ENCODE measurements around the gene PCDH9.

DNA sequence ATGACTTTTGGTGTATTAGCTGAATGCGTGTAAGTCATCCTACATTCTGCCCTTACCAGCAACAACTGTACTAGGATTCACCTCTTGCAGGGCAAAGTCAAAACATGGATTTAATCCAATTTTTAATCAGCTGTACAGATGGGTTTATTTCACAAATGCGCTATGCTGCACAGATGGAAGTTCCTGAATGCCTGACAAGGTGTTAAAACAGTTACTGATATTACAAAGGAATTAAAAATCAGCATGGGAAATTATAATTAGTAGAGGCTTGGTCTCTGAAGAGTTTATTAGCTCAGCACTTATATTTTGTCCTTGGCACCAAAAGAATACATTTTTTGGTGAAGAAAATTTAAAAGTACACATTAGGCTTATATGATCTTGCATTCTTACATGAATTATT, 448.9 kb downstream of the PCDH9 start:
- TF ChIP-seq, protein P1, sequence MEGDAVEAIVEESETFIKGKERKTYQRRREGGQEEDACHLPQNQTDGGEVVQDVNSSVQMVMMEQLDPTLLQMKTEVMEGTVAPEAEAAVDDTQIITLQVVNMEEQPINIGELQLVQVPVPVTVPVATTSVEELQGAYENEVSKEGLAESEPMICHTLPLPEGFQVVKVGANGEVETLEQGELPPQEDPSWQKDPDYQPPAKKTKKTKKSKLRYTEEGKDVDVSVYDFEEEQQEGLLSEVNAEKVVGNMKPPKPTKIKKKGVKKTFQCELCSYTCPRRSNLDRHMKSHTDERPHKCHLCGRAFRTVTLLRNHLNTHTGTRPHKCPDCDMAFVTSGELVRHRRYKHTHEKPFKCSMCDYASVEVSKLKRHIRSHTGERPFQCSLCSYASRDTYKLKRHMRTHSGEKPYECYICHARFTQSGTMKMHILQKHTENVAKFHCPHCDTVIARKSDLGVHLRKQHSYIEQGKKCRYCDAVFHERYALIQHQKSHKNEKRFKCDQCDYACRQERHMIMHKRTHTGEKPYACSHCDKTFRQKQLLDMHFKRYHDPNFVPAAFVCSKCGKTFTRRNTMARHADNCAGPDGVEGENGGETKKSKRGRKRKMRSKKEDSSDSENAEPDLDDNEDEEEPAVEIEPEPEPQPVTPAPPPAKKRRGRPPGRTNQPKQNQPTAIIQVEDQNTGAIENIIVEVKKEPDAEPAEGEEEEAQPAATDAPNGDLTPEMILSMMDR (IDR thresholded peaks at IDR 0.05): no peak
- TF ChIP-seq POLR2AphosphoS5 (IDR thresholded peaks at IDR 0.05; ENCODE audit: low read depth, low read length) (no peak), SIN3A (IDR thresholded peaks at IDR 0.05; ENCODE audit: borderline replicate concordance, insufficient read depth, low read depth, low read length) (no peak)
- TF ChIP-seq, protein P2, sequence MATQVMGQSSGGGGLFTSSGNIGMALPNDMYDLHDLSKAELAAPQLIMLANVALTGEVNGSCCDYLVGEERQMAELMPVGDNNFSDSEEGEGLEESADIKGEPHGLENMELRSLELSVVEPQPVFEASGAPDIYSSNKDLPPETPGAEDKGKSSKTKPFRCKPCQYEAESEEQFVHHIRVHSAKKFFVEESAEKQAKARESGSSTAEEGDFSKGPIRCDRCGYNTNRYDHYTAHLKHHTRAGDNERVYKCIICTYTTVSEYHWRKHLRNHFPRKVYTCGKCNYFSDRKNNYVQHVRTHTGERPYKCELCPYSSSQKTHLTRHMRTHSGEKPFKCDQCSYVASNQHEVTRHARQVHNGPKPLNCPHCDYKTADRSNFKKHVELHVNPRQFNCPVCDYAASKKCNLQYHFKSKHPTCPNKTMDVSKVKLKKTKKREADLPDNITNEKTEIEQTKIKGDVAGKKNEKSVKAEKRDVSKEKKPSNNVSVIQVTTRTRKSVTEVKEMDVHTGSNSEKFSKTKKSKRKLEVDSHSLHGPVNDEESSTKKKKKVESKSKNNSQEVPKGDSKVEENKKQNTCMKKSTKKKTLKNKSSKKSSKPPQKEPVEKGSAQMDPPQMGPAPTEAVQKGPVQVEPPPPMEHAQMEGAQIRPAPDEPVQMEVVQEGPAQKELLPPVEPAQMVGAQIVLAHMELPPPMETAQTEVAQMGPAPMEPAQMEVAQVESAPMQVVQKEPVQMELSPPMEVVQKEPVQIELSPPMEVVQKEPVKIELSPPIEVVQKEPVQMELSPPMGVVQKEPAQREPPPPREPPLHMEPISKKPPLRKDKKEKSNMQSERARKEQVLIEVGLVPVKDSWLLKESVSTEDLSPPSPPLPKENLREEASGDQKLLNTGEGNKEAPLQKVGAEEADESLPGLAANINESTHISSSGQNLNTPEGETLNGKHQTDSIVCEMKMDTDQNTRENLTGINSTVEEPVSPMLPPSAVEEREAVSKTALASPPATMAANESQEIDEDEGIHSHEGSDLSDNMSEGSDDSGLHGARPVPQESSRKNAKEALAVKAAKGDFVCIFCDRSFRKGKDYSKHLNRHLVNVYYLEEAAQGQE (IDR thresholded peaks at IDR 0.05; ENCODE audit: insufficient read depth in 1 of 2, low read depth in 2 of 2, low read length in 1 of 2): no peak
